HG03039 (cell line): ENCODE data around the gene NFIX.

Experiments
- ATAC-seq: cut with Tn5 transposase; IDR thresholded peaks from one replicate; pipeline ENCODE4 v1.9.1; 2021; ENCODE audit warnings: mild to moderate bottlenecking, moderate library complexity; ENCODE audit not compliant: unreplicated experiment

NFIX gene

GRCh38 chr19:13018035-13018914 is 23.0 kb downstream of the NFIX start:
- ATAC-seq, result no peak

GRCh38 chr19:13019332-13019731 is 24.1 kb downstream of the NFIX start:
- ATAC-seq, result no peak

- no peak for ATAC-seq
Measured at GRCh38 chr19:13020002-13020414, 24.7 kb downstream of the NFIX start.

GRCh38 chr19:13022111-13022858 is 27.0 kb downstream of the NFIX start:
- no peak for ATAC-seq

- no peak for ATAC-seq
Measured at GRCh38 chr19:13022859-13023636, 27.8 kb downstream of the NFIX start.

- no peak for ATAC-seq
Measured at GRCh38 chr19:13023656-13024055, 28.4 kb downstream of the NFIX start.

- ATAC-seq, result no peak
Measured at GRCh38 chr19:13024126-13024950, 29.1 kb downstream of the NFIX start.

- no peak for ATAC-seq
Measured at GRCh38 chr19:13024951-13025697, 29.8 kb downstream of the NFIX start.

- ATAC-seq, result no peak
Measured at GRCh38 chr19:13025819-13026456, 30.7 kb downstream of the NFIX start.

GRCh38 chr19:13026462-13027370 is 31.4 kb downstream of the NFIX start:
- no peak for ATAC-seq

GRCh38 chr19:13027557-13027956 is 32.3 kb downstream of the NFIX start:
- no peak for ATAC-seq

- no peak for ATAC-seq
Measured at GRCh38 chr19:13028027-13028426, 32.8 kb downstream of the NFIX start.

GRCh38 chr19:13029301-13029880 is 34.1 kb downstream of the NFIX start:
- ATAC-seq, result no peak

- no peak for ATAC-seq
Measured at GRCh38 chr19:13029893-13030292, 34.6 kb downstream of the NFIX start.

GRCh38 chr19:13031917-13032623 is 36.8 kb downstream of the NFIX start:
- ATAC-seq, result no peak

GRCh38 chr19:13032837-13033236 is 37.6 kb downstream of the NFIX start:
- no peak for ATAC-seq

- ATAC-seq, result no peak
Measured at GRCh38 chr19:13033244-13033643, 38.0 kb downstream of the NFIX start.
